NCI-H1105 treated with DMSO at 0.1 percent for 48 hours (cell line): ENCODE results near the gene ACER2.

ENCODE experiments used
- DNase-seq: peaks from one replicate; lab custom pipeline; 2025; lab: John Stamatoyannopoulos, UW

Gene ACER2

GRCh38 chr9:19456426-19456825 lies 47.6 kb downstream of the ACER2 start:
- no peak for DNase-seq

DNA sequence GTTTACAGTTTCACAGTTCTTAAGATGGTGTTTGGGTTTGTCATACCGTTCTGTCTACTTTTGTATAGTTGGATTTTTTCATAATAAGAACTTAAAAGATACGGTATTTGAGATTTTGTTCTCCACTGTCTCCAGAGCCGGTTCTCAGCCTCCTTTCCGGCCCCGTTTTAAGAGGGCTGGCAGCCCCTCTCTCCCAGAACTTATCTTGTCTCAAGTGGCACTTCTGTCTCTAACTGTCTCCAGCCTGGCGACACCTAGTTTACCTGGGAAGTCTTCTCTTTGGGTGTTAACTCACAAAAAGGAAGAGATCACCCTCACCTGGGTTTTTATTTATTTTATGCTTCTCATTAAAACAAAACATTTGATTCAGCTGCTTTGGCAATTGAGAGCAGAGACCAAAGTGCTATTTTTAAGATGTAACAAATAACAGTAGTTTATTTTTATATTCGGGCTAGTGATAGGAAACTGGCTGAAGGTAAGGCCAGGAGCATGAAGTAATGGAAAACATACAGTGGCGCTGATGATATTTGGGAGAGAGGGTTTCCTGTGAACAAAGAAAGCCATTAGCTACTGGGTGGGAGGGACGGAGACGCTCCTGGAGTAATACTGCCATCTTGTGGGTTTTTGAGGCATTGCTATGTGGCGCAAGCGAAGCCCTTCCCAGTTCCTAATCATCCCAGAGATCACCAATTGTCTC lies 48.3 kb downstream of the ACER2 start:
- peak; percentile 61 for DNase-seq

GRCh38 chr9:19457693-19458009 lies 48.8 kb downstream of the ACER2 start:
- no peak for DNase-seq

DNA sequence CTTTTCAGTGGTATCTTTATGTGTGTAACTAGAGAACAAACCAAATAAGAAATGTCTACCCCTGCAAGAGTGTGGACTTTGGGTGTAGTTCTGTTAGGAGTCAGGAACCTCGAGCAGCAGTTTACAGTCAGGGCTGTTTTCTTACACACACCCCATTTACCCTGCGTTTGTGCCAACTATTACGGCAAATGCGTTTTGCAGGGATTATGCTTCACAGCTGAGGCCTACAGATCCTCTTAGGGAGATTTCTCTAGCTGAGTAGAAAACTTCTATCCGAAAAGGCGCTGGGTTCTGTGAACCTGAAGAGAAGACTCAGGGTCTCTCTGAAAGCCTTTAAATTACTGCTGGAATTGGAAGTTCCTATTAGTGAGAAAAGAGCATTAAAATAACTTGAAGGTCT lies 51.4 kb downstream of the ACER2 start:
- DNase-seq = no peak

- no peak for DNase-seq
Measured at GRCh38 chr9:19461135-19461534, 52.3 kb downstream of the ACER2 start.

GRCh38 chr9:19464061-19464763 lies 55.4 kb downstream of the ACER2 start:
- DNase-seq = no peak

- DNase-seq = peak; percentile 42
Measured at GRCh38 chr9:19464764-19465585, 56.2 kb downstream of the ACER2 start.

- DNase-seq = no peak
Measured at GRCh38 chr9:19465586-19466279, 56.9 kb downstream of the ACER2 start.

GRCh38 chr9:19466280-19466639 lies 57.5 kb downstream of the ACER2 start:
- no peak for DNase-seq

DNA sequence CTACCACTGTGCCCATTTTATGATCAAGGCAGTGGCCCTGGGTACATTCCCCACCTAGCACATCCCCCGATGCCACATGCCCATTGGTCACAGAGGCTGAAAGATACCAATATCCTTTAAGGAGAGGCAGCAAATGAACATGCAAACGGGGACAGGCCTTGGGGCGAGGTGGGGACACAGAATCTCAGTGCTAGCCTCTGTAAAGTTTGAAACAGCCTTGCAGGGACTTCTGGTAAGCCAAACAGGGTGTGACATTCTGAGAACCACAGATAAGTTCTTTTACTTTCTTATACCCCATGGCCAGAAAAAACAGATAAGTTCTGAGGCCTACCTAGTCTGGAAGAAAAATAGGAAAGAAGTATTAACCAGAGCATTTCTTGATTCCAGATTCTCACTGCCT lies 60.5 kb downstream of the ACER2 start:
- no peak for DNase-seq

DNA sequence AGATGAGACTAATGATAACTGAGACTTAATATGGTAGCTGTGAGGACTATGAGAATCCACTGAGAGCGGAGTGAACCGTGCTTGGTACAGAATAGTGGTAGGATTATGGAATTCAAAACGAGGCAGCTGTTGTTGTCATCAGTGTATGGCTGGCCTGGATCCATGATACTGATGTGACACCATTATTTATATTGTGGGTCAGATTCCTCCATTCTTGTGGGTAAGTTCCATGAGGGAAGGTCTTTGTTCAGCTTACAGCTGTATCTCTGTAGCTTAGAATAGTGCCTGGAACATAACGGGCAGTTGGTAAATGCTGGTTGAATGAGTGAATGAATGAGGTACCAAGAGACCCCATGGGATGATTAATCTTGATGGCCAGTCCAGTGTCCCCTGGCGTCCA lies 61.8 kb downstream of the ACER2 start:
- no peak for DNase-seq

- no peak for DNase-seq
Measured at GRCh38 chr9:19470981-19471650, 62.3 kb downstream of the ACER2 start.

DNA sequence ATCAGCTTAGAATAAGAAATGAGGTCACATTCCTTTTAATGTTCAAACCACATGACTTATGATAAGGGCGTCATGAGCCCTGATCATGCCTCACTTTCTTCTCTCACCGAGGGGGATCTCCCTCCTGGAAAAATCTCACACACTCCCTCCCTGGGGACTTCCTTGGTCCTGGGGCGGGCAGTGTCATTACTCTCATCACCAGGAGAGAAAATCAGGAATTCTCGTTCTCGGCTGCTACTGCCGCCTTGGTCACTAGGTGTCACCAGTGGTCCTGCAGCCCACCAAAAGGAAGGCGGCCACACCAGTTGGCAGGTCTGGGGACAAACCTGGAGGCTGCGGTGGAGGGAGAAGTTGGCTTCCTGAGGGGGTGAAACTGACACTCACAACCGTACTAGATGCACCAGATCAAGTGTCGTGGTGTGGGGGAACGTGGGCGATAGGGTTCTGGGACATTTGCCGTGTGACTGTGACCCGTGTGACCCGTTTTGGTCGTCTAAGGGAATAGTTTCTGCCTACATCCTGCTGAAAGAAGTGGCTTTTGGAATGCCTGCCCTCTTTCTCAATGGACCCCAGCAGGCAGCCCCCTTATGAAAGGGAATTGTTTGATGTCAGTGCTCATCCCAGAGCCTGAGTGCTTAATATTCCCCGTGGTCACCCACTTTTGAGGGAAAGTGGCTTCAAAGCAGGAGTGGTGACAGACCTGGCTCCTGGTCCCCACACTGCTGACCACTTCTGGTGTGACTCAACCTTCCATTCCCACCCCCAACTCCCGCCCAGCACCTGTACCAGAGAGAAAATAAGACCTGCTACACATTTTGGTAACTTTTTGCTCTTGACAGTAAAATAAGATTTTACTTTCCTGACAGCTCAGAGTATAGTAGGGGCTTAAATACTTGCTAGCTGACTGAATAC lies 63.2 kb downstream of the ACER2 start:
- DNase-seq = peak; percentile 34

DNA sequence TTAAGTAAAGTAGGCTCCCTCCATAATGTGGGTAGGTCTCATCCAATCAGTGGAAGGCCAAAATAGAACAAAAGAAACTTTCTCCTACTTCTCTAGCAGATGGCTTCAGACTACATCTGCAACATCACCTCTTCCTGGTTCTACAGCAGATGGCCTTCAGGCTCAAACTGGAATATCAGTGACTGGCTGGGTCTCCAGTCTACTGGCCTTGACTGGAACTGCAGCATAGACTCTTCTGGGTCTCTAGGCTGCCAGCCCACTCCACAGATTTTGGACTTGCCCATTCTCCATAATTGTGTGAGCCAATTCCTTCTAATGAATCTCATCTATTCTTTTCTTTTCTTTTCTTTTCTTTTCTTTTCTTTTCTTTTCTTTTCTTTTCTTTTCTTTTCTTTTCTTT lies 64.8 kb downstream of the ACER2 start:
- no peak for DNase-seq

DNA sequence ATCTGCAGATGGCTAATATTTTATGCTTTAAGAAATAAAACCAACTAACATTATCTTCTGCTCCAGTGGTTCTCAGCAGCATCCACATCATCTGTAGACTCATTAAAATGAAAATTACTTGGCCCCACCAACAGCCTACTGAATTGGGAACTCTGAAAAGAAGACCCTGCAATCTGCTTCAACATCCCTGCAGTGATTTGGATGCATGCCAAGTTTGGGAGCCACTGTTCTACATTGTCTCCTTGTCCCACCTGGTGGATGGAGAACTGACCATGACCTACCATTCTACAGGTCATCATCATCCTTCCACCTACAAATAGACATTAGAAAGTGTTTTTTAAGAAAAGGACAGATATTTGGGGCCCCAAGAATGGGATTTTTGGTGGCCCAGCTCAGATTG lies 71.1 kb downstream of the ACER2 start:
- DNase-seq = no peak

GRCh38 chr9:19480345-19480744 lies 71.5 kb downstream of the ACER2 start:
- no peak for DNase-seq

DNA sequence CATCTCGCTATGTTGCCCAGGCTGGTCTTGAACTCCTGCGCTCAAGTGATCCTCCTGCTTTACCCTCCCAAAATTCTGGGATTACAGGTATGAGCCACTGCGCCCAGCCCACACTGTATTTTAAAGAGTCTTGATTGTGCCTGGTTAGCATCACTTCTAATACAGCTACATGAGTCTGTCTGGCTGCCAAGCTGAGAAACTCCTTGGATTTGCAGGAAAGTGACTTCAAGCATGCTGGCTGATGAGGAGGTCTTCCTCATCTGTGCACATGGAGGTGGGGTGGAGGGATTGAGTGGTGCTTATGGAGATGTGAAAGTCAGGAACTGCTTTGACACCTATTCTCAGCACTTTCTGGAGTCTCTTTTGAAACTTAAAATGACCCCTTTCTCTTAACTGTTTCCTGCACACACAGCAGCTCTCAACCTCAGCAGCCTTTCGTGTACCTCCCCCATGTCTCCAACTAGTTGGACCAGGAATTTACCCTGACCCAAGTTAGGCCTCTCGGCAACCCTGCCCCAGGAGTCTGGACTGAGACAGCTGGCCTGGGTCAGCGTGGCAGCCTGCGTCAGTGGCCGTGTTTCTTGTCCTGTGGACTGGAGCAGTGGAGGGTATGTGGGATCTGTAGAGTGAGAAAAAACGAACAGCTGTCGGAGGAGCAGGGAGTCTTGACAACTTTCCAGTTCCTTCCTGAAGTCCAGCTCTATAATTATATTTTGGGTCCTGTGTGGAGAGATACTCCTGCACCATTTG lies 72.5 kb downstream of the ACER2 start:
- DNase-seq = no peak

GRCh38 chr9:19481971-19482404 lies 73.2 kb downstream of the ACER2 start:
- DNase-seq = no peak

DNA sequence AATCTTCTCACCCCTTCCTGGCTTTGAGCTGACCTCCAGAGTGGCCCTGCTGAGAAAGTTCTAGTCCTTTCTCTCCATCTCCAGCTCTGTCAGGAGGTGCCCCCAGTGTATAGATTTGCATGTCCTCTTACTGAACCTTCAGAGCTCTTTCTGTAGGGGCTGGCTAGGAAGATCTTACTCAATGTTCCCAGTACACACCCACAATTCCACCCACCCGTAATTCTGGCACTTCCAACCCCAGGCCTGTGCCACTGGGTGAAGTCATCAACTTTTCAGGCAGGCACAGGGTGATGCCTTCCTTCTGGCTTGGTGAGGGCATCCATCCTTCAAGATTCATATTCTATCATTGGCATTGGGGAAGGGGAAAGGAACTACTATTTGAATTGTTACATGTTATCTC lies 75.9 kb downstream of the ACER2 start:
- DNase-seq = no peak

DNA sequence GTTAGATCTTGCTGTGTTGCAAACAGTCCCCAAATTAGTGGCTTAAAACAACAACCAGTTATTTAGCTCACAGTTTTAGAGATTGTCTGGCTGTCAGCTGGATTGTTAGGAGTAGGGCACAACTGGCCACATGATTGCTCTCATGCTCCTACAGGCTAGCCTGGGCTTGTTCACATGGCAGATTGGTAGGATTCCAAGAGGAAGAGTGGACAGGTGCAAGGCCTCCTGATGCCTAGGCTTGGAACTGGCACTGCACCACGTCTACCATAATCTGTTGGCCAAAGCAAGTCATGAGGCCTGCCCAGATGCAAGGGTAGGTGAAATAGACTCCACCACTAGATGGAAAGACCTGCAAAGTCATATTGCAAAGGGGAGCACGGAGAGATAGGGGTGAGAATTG lies 76.4 kb downstream of the ACER2 start:
- peak; percentile 67 for DNase-seq
